GM18868 (cell line): ENCODE measurements around the gene CCDC43.
"Not testable (repeated sequence)": the region's sequence is repeated elsewhere in the genome, so short reads cannot be mapped to it uniquely, and the experiment has no call there.

Experiments used
- ATAC-seq: cut with Tn5 transposase; IDR thresholded peaks from one replicate; pipeline ENCODE4 v1.9.1; 2021; ENCODE audit warnings: mild to moderate bottlenecking, moderate library complexity; ENCODE audit not compliant: unreplicated experiment

CCDC43 gene

GRCh38 chr17:44672479-44673093 is 17.0 kb downstream of the CCDC43 start:
- no peak for ATAC-seq

- no peak for ATAC-seq
These were observed 23.6 kb downstream of the CCDC43 start for GRCh38 chr17:44666006-44666405.

- ATAC-seq: no peak
These were observed 24.7 kb downstream of the CCDC43 start for GRCh38 chr17:44664867-44665266.

GRCh38 chr17:44663095-44663494 is 26.5 kb downstream of the CCDC43 start:
- ATAC-seq: no peak

- ATAC-seq: no peak
These were observed 27.7 kb downstream of the CCDC43 start for GRCh38 chr17:44661835-44662234.

- no peak for ATAC-seq
These were observed 33.4 kb downstream of the CCDC43 start, which contains the start of gene MEIOC for GRCh38 chr17:44655983-44656710. Gene MEIOC (plus strand): TSS chr17:44656468. CDS start chr17:44656614, 146 bp downstream.

GRCh38 chr17:44653954-44654353 is 35.6 kb downstream of the CCDC43 start:
- ATAC-seq: no peak

- no peak for ATAC-seq
These were observed 36.2 kb downstream of the CCDC43 start for GRCh38 chr17:44653384-44653783.

- ATAC-seq: no peak
These were observed 36.8 kb downstream of the CCDC43 start for GRCh38 chr17:44652727-44653126.

- ATAC-seq: no peak
These were observed 38.3 kb downstream of the CCDC43 start for GRCh38 chr17:44651228-44651627.

GRCh38 chr17:44648963-44649362 is 40.6 kb downstream of the CCDC43 start:
- ATAC-seq: no peak

- ATAC-seq: no peak
These were observed 41.8 kb downstream of the CCDC43 start for GRCh38 chr17:44647736-44648135.

GRCh38 chr17:44646280-44646679 is 43.3 kb downstream of the CCDC43 start:
- no peak for ATAC-seq

- no peak for ATAC-seq
These were observed 44.2 kb downstream of the CCDC43 start for GRCh38 chr17:44645341-44645740.

GRCh38 chr17:44642834-44643233 is 46.7 kb downstream of the CCDC43 start:
- no peak for ATAC-seq

GRCh38 chr17:44637066-44637465 is 52.5 kb downstream of the CCDC43 start:
- no peak for ATAC-seq

GRCh38 chr17:44636562-44636961 is 53.0 kb downstream of the CCDC43 start:
- no peak for ATAC-seq

- not testable (repeated sequence) for ATAC-seq
These were observed 55.2 kb downstream of the CCDC43 start for GRCh38 chr17:44634401-44634800.

GRCh38 chr17:44633998-44634397 is 55.6 kb downstream of the CCDC43 start:
- ATAC-seq: no peak

GRCh38 chr17:44630703-44631102 is 58.9 kb downstream of the CCDC43 start:
- ATAC-seq: no peak

GRCh38 chr17:44629314-44629713 is 60.3 kb downstream of the CCDC43 start:
- ATAC-seq: no peak
